GM19238 (cell line): ENCODE measurements around the gene NAP1L4.

Source experiments
- DNase-seq: peaks from one replicate; pipeline ENCODE4 v3.0.0; 2011; ENCODE audit warnings: low spot score; ENCODE audit not compliant: insufficient read length

The NAP1L4 gene

DNA sequence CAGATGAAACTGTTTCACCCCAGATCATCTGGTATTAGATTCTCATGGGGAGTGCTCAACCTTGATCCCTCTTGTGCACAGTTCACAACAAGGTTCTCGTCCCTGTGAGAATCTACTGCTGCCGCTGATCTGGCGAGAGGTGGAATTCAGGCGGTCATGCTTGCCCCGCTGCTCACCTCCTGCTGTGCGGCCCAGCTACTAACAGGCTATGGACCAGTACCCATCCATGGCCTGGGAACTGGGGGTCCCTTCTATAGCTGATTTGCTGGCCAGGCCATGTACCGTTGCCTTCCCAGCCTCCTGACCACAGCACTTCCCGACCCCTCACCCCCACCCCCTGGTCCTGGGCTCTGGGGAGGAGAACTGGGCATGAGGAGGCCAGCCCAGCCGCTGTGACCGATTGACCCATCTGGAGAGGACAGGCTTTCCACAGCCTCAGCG is 65.5 kb downstream of the NAP1L4 start:
- DNase-seq, result no peak

DNA sequence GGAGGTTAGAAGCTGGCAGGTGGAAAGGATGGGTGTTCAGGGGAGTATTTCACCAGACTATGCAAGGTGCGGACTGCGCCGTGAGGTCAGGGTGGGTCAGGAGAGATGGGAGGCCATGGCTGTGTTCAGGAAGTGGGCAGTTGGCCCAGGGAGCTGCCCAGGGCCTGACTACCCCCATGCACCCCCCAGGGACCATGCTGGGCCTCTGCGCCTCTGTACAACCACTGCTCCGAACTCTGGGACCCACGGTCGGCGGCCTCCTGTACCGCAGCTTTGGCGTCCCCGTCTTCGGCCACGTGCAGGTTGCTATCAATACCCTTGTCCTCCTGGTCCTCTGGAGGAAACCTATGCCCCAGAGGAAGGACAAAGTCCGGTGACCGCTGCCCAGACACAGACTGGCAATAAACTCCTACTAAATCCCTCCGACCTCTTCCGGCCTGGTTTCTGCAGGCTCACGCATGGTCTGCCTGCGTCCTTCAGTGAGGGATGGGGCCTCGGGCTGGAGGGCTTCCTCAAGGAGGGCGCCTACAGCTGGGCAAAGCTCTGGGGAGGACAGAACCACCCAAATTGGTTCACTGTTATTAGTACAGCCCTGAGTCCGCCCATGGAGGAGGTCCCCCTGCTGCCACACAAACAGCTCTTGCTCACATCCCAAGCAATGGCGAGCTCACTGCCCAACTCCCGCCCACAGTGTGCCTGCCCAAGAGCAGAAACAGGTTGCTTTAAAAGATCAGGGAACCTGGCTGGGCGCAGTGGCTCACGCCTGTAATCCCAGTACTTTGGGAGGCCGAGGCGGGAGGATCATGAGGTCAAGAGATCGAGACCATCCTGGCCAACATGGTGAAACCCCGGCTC is 67.1 kb downstream of the NAP1L4 start:
- DNase-seq, result no peak

DNA sequence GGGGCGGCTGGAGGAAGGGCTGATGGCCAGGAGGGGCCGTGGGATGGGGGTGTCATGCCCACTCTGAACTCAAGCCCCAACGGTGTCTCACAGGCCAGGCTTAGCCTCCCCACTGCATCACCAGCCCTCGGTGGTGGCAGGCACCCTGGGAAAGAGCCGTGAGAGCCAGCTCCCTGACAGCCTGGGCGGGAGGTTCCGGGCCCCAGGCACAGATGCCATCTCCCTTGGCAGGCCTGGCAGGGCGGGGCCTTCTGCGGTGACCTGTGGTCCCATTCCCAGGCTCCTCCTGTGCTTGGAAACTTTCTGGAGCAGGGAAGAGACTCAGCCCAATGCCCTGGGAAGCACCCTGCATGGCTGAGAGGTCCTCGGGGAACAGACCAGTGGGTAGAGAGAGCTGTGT is 67.7 kb downstream of the NAP1L4 start:
- no peak for DNase-seq

DNA sequence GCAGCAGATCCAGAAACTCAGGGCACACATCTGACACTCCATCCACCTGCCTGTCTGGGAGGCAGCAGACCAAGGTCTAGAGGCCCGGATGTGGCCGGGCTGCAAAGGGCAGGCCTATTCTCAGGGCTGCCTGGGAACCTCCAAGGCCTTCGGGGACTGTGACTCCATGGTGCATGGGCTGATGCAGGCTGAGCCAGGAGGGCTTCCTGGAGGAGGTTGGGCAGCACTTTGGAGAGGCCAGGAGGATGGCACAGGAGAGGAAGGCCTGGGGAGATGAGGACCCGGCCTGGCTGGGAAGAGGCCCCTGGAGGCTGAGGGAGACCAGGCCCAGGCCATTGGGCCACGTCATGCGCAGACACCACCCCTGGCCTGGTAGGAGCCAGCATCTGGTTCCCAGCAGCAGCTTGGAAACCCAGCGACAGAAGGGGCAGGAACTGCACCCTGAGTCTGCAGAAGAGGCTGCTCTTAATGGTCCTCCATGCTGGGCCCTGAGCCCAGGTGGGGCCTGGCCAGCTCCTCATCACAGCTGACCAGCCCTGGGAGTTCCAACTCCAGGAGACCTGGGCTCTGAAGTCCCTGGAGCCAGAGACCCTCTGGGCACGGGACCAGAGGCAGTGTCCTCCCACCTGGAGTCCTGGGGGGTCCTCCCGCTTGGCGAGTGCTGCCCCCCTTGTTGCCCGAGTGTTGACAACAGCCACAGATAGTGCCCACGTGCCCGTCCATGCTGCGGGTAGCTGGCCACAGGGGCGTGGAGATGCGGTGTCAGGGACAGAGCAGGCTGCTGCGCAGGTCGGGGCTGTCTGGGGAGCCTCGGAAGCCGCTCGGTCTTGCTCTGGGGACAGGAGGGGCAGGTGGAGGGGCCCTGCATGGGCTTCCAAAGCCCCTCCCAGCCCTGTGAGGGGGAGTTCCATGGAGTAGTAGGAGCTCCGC is 68.4 kb downstream of the NAP1L4 start:
- DNase-seq, result no peak

DNA sequence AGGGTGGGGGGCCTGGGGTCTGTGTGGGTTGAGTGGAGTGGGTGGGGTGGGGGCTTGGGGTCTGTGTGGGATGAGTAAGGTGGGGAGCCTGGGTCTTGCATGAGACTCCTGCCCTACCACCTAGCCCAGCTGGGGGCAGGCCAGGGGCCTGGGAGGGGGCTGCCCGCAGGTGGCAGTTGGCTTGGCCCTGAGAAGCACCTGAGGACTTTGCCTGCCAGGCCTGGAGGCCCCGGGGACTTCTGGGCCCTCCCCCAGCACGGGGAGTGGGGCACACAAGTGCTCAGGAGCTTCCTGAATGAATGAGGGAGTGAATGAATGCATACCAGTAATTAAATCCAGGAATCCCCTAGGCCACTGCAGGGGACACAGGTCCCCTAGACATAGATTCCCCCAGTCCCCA is 69.5 kb downstream of the NAP1L4 start:
- DNase-seq, result no peak

DNA sequence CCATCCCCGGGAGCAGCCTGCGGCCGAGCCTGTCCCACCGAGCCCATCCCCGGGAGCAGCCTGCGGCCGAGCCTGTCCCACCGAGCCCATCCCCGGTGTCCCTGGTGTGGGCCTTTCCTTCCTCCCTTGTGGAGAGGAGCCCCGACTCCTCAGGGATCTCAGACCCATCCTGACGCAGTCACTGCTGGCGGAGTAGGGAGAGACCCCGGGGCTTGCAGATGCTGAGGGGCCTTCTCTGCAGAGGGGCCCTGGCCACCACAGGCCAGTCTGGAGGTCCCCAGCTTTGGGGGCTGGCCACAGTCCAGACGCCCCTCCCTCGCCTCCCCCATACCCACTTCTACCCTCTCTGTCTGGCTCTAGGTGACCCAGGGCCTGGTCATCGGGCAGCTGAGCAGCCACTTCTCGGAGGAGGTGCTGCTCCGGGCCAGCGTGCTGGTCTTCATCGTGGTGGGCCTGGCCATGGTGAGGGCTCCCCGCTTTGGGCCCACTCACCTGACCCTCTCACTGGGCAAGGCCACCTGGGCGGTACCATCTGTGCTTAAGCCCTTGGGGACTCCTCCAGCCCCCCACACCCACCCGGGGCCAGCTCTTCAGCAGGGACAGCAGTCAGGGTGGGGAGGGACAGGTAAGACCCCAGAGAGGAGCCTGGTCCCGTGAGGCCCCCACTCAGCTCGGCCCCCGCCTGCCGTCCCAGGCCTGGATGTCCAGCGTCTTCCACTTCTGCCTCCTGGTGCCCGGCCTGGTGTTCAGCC is 70.2 kb downstream of the NAP1L4 start:
- no peak for DNase-seq

DNA sequence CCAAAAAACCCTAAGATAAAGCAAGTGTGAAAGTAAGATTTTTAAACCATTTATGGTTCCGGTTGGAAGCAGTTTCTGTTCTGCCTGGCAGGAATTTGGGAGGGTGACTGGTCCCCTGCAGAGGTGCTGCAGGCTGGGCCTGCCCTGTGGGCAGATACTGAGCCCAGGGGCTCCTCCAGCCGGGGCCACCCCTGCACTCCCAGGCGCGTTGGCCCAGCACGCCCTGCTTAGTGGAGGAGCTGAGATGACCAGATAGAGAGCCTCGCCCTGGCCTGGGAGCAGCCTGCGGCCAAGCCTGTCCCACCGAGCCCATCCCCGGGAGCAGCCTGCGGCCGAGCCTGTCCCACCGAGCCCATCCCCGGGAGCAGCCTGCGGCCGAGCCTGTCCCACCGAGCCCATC is 70.9 kb downstream of the NAP1L4 start:
- DNase-seq, result no peak

DNA sequence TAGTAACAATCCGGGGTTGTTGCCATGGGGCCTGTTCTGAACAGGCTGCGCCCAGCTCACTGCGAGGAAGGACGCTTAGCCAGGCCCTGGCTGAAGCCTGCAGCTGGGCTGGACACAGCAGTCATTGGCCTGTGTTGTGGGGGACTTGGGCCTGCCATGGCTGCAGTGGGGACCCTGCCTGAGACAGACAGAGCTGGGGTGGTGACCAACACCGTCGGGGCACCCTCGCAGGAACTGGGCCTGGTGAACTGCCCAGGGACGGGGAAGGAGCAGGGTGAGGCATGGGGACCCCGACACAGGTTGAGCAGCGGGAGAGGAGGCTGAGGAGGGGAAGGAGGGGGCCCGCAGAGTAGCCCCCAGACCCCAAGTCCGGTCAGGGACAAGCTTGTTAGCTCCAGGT is 71.8 kb downstream of the NAP1L4 start:
- no peak for DNase-seq

DNA sequence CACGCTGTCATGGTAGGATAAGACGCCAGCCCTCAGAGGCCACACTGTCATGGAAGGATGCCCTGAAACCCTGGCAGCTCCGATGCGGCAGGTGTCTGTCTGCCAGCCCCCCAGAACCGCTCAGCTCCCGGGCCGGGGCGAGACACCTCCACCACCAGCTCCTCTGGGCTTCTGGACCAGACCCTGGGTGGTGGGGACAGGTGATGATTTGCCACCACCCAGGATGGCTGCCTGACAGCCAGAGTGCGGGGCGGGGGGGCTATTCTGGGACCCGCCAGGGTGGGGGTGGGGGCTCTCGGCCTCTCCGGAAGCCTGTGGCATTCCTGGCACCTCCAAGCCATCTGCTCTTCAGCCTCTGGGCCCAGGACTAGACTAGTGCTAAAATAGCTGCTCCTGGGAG is 72.3 kb downstream of the NAP1L4 start:
- DNase-seq, result no peak

DNA sequence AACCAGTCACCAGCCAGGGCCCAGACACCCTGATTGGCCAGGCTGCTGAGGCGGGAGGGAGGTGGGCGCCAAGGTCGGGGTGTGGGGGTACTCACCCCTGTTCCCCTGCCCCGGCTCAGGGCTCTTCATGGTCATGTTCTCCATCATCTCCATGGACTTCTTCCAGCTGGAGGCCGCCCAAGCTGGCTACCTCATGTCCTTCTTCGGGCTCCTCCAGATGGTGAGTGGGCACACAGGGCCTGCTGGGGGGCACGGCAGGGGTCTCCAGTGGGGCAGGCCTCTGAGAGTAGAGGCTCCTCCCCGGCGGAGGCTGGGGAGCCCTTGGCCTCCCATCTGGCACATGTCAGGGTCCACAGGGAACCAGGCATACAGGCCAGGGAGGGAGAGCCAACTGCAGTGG is 72.9 kb downstream of the NAP1L4 start:
- DNase-seq, result no peak

DNA sequence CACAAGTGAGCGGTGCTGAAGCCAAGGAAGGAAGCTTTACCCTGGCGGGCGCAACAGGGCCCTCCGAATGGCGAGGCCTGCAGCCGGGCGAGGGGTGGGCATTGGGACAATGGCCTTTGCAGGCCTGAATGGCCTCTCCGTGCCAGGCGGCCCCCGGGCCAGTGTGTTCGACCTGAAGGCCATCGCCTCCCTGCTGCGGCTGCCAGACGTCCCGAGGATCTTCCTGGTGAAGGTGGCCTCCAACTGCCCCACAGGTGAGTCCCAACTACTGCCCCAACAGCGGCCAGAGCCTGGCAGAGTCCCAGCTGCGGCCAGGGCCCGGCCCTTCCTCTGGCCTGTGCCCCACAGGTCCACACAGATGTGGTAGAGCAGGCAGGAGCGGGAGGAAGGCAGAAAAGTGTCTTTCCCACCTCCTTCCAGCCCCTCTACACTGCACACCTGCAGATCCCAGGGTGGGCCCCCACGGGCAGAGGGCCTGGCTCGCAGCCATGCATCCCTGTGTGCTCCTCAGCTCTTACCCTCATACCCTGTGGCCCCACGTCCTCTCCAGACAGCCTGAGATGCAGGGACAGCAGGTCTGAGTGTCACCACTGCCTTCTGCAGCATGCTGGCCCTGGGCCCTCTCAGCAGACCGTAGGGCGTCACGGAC is 74.2 kb downstream of the NAP1L4 start:
- no peak for DNase-seq

DNA sequence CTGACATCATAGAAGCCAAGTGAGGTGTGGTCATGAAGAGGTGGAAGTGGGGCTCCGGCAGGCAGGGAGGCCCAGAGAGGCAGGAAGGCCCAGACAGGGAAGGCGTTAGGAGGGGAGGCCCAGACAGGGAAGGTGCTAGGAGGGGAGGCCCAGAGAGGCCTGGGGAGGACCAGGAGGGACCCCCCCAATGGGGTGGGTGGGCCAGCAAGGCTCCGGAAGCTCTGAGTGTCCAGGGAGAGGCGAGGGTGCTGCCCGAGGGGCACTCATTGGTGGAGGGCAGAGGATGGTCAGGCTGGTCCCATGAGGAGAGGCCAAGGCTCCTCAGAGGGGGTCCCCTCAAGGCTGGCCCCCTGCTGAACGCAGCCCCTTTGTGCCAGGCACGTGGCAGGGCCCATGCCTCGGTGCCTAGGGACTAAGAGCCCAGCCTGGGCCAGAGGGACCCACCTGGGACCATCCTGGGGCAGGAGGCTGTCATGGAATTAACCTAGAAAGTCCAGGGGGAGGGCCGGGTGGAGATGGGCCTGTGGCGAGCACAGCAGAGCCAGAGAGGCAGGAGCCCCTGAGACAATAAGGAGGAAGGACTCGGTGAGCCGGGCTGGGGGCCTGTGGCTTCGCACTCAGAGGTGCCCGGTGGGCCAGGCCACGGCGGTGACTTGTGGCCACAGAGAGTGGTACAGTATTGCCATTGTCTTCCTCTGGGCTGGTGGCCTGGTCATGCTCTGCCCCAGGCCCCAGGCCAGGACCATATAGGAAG is 75.1 kb downstream of the NAP1L4 start:
- DNase-seq, result no peak

DNA sequence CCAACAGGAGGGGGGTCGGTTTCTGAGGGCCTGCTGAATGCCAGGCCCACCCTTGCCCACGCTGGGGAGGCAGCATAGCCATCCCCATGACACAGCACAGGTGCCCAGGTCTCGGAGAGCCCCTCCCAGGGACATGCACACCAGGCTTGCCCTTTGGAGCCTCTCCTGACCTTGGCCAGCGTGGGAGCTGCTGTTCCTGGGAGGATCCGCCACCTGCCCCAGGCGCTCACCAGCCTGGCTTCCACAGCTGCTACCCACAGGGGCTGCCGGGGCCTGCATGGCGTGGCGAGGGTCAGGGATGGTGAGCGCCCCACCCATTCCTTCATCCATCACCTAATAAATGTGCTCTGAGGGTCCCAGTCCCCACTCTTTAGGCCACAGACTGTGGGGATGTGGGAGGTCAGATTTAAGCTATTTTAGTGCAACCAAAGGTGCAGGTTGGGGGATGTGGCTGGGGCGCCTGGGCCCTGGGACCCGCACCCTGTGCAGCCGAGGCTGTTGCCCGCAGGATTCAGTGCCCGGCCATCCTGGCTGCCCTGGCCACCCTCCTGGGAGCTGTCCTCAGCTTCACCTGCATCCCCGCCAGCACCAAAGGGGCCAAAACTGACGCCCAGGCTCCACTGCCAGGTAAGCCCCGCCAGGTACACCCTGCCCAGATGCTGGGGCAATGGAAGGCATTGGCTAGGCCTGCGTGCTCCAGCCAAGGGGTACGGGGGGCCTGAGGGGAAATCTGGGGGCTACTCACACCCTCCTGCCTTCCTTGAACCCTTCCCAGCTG is 75.8 kb downstream of the NAP1L4 start:
- no peak for DNase-seq

DNA sequence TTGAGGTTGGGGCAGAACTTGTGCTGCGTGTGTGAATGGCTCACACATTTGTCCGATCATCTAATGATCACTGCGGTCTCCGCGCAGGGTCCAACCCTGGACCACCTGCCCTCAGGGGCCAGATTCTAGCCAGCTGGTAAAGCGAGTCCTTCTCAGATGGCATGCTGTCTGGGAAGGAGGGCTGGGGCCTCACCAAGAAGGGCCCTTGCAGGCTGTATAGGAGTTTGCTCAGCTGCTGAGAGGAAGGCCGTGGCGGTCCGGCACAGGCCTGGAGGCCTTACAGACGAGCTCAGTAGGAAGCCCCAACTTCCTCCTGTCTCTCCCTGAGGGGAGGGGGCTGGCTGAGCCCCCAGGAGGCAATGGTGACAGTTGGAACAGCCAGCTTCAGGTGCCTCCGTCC is 76.7 kb downstream of the NAP1L4 start:
- no peak for DNase-seq

DNA sequence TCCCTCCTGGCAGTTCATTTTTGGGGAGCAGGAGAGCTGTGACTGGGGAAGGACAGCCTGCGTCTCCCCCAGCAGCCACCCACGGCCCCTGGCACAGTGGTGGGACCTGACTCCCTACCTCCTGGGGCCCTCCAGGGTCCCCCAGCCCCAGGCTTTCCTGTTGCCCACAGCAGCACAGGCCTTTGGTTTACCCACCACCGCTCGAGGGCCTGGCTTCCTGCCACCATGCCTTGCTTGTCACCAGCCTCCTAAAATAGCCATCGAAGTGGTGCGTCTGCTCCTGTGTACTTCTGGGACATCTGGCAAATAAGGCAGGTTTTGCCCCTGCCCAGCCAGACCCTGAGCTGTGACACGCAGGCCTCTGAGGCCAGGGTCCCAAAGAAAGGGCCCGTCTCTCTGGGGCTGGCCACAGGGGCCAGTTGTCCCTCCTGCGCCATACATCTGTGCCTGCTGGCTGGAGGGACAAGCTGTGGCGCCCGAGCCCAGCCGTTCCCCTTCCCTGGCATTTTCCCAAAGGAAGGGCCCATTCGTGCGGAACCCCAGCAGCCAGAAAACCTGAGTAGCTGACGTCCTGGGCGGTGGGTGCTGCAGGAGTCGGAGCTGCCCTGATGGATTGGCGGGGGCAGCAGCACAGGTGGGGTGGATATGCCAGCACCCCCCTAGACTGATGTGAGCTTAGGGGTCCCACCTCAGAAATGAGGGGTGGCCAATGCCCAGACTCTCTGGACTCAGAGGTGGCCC is 77.5 kb downstream of the NAP1L4 start:
- no peak for DNase-seq

DNA sequence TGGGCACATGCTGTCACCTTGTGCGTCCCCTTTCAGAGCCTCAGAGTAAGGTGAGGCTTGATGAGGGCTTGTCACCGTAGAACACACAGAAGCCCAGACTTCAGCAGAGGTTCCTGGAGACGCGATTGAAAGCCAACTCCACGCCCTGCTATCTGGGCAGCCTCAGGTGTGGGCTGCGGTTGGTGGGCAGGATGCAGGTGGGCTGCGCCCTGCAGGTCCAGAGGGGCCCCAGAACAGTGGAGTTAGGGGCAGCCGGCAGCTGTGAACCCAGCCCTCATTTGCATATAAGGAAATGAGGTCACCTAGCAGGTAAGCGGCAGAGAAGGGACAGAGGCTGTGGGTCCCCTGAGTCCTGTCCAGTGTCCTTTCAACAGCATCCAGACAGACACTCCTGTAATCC is 78.4 kb downstream of the NAP1L4 start:
- DNase-seq, result no peak

DNA sequence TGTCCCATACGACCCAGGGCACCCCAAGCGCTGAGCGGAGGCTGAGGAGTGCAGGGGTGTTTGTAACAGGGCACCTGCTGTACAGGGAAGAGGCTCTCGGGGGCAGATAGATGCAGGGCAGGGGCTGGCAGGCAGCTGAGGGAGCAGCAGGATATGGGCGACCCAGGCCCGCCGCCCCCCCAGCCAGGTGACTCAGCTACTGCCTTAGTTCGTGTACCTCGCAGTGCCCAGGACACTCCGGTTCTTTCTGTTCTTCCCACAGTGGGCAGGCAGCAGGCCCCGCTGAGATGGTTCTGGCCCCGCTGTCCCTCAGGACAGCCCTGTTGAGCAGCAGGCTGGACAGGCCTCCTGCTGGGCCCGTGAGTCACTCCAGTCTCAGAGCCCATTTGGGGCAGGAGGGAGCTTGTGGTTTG is 79.1 kb downstream of the NAP1L4 start:
- no peak for DNase-seq

DNA sequence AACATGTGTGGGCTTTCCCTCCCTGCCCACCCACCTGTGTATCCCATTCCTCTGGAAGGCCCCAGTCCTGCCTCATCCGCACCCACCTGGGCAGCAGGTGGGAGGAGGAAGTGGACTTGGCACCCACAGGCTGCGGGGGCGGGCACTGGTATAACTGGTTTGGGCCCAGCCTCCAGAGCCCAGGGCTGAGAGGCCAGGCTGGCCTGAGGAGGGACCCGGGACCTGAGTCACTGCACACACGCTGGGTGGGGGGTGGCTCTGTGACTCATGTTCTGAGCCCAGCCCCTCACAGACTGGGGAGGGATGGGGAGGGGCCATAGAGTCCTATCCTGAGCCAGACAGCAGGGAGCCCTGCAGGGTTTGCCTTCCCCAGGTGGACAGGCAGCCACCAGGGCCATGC is 79.6 kb downstream of the NAP1L4 start:
- DNase-seq, result no peak

DNA sequence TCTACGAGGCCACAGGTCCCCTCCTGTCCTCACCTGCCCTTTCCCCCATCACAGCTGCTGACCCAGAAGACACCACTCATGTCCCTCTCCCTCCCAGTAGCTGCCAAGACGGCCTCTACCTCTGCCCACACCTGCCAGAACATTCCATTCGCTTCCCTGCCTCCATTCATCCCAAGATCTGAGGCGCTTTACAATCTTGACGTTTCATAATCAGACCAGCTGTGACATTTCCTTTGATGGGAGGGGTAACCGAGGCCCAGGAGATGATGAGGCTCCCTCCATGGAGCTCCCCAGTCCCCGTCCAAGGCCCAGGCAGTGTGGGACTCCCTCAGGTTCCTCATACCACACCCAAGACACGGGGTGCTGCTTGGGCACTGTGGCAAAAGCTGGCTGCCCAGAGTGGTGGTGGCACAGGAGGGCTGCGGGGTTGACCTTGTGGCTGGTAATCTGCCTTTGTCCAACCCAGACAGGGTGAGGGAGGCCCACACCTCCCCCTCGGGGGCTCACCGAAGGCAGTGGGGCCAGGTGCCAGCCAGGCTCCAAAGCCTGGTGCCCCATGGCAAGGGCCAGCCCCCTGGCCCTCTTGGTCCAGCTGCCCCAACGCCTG is 80.2 kb downstream of the NAP1L4 start:
- DNase-seq, result no peak
